K562 (cell line): ENCODE measurements around the gene VASH1. TPM values are rescaled to one million over a fixed set of nuclear protein-coding genes. Genes with fewer than 3 reads are reported as not detected.

Experiments
- BRCA1 ChIP-seq, 2 experiments: fragments of 450-650 bp in 1 of 2; sonication (generic) in 1 of 2; formaldehyde crosslinking in 1 of 2; IDR thresholded peaks; 2 replicates each; pipeline versions ENCODE4 v1.5.0 to v1.6.1; 2017 to 2020; ENCODE audit warnings: mild to moderate bottlenecking in 1 of 2, missing genetic modification reagents in 1 of 2
- DACH1 ChIP-seq: fragments of 450-650 bp; IDR thresholded peaks from 2 replicates; pipeline ENCODE4 v1.6.1; 2018; ENCODE audit not compliant: partially characterized antibody
- FOXM1 ChIP-seq, 2 experiments: fragments of 450-650 bp in 1 of 2; sonication (generic) in 1 of 2; formaldehyde crosslinking in 1 of 2; IDR thresholded peaks; 2 replicates each; pipeline versions ENCODE4 v1.6.1 to v1.9.0; 2017 to 2022; ENCODE audit warnings: low read depth in 2 of 2, mild to moderate bottlenecking in 2 of 2, missing genetic modification reagents in 1 of 2, moderate library complexity in 1 of 2
- GATAD2A ChIP-seq: fragments of 450-650 bp; IDR thresholded peaks from 2 replicates; pipeline ENCODE4 v1.6.1; 2017
- HNRNPH1 ChIP-seq: fragments of 200-400 bp; formaldehyde crosslinking; optimal IDR thresholded peaks from 2 replicates; pipeline ENCODE3; 2017; ENCODE audit warnings: low read depth, mild to moderate bottlenecking, low read length, moderate library complexity
- HNRNPLL ChIP-seq: fragments of 200-400 bp; formaldehyde crosslinking; IDR thresholded peaks from 2 replicates; pipeline ENCODE4 v1.6.1; 2017; ENCODE audit warnings: low read length, low read depth, mild to moderate bottlenecking; ENCODE audit not compliant: poor library complexity, severe bottlenecking
- KAT7 ChIP-seq: sonication (generic); formaldehyde crosslinking; IDR thresholded peaks from 2 replicates; pipeline ENCODE4 v1.8.0; 2022; ENCODE audit warnings: missing genetic modification reagents, mild to moderate bottlenecking, borderline replicate concordance
- KDM2B ChIP-seq: fragments of 250-450 bp; sonication (Bioruptor Pico); IDR thresholded peaks from 2 replicates; pipeline ENCODE4 v1.8.0; 2021; ENCODE audit warnings: mild to moderate bottlenecking, moderate library complexity
- KHSRP ChIP-seq: fragments of 450-650 bp; IDR thresholded peaks from 2 replicates; pipeline ENCODE4 v1.6.1; 2017
- KLF1 ChIP-seq: fragments of 450-650 bp; IDR thresholded peaks from 2 replicates; pipeline ENCODE4 v1.6.1; 2016; ENCODE audit warnings: missing genetic modification characterization, missing compliant biosample characterization
- L3MBTL2 ChIP-seq: fragments of 450-650 bp; IDR thresholded peaks from 2 replicates; pipeline ENCODE4 v1.6.1; 2016; ENCODE audit warnings: mild to moderate bottlenecking, moderate library complexity
- MAFK ChIP-seq: IDR thresholded peaks from 2 replicates; pipeline ENCODE4 v1.6.1; 2011; ENCODE audit warnings: low read length, improper control_type of control experiment
- ZFX ChIP-seq: sonication (generic); formaldehyde crosslinking; IDR thresholded peaks from 2 replicates; pipeline ENCODE4 v1.8.0; 2022; ENCODE audit warnings: mild to moderate bottlenecking, missing genetic modification reagents, moderate library complexity
- ZNF717 ChIP-seq: fragments of 250-450 bp; sonication (Bioruptor Pico); IDR thresholded peaks from 2 replicates; pipeline ENCODE4 v1.5.0; 2021
- ZNF77 ChIP-seq: fragments of 250-450 bp; sonication (Bioruptor Pico); IDR thresholded peaks from 2 replicates; pipeline ENCODE4 v1.5.0; 2020
- polyA plus RNA-seq, 8 experiments: library from polyadenylated mRNA; depleted of rRNA in 4 of 8; stranded (reverse) in 5 of 8; unstranded in 3 of 8; fragments of >200 nt; fragmentation: Nextera tagmentation in 2 of 8; fragmentation: Illumina TruSeq in 1 of 8; extraction: Ambion mirVana in 2 of 8; extraction: Trizol in 1 of 8; gene quantifications; 2 replicates each; pipeline versions ENCODE4 v1.2.1 to v1.2.3, GENCODE V29; 2011 to 2014; ENCODE audit warnings: inconsistent platforms in 1 of 8, missing spikeins in 1 of 8
- total RNA-seq, 7 experiments: library from RNA; depleted of rRNA in 6 of 7; stranded (reverse); fragments of >200 nt in 6 of 7; fragmentation: Illumina TruSeq in 2 of 7; extraction: Trizol in 2 of 7; gene quantifications; 2 replicates each; pipeline versions ENCODE4 v1.2.1 to v1.2.3, GENCODE V29; 2011 to 2021; ENCODE audit warnings: low replicate concordance in 1 of 7
- TF ChIP-seq, protein P1 (sequence below): IDR thresholded peaks from 2 replicates; pipeline ENCODE4 v1.6.1; 2011; ENCODE audit warnings: borderline replicate concordance, low read depth, mild to moderate bottlenecking, moderate library complexity, low read length; ENCODE audit not compliant: insufficient read depth, poor library complexity, severe bottlenecking
- TF ChIP-seq, protein P2 (sequence below): sonication (generic); formaldehyde crosslinking; IDR thresholded peaks from 2 replicates; pipeline ENCODE4 v1.8.1; 2023; ENCODE audit warnings: mild to moderate bottlenecking, missing genetic modification reagents, moderate library complexity
- TF ChIP-seq, protein P3 (sequence below): sonication (generic); formaldehyde crosslinking; IDR thresholded peaks from 2 replicates; pipeline ENCODE4 v1.8.0; 2022; ENCODE audit warnings: mild to moderate bottlenecking, missing genetic modification reagents
- TF ChIP-seq, protein P4 (sequence below): sonication (generic); formaldehyde crosslinking; IDR thresholded peaks from 2 replicates; pipeline ENCODE4 v1.4.0; 2020; ENCODE audit warnings: mild to moderate bottlenecking, missing genetic modification reagents
- TF ChIP-seq, protein P5 (sequence below): fragments of 450-650 bp; IDR thresholded peaks from 2 replicates; pipeline ENCODE4 v1.6.1; 2016; ENCODE audit warnings: missing biosample characterization, missing genetic modification characterization

Gene VASH1
- total and polyA plus RNA-seq, 9 of the 15 experiments (the other 6 are each of a cell fraction or from before 2014, with no cell fraction given) = 0.01 to 0.43 (median 0.13) TPM; not detected in 1

DNA sequence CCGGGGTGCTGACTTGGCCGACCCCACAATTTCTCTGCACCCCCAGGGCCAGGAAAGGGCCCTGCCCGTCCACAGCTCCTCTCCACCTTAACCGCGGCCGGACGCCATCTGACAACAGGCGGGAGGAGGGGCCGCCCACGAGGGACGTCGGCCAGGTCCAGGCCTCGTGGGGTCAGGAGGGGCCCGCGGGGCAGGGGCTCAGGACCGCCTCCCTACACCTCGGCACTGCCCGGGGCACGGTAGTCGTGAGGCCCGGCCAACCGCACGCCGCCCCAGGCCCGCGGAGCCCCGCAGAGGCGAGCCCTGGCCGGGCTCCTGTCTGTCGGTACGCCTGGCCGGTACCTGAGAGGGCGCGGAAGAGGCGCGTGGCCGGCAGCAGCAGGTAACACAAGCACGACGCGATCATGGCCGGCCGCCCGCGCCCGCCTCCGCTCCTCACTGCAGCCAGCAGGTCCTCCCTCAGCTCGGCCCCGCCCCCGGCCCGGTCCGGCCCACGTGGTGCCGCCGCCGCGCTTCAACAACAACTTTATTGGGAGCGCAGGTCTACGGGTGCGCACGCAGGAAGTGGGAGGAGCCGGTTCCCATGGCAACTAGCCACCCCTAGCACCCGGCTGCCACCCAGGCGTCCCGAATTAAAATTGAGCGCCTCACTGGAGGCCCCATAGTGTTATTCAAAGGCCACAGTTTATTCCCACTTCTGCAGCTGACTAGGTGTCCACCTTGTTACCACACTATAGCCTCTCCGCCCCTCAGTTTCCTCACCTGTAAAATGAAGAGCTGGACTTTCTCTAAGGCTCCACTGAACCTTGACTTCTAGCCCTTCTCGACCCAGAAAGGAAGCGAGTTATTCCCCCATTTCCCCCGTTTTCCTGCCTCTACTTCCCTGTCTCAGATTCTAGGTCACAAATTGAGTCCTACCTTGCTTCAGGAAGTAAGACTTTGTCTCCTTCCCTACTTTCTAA is 51.4 kb downstream of the VASH1 start, which contains the start of gene ANGEL1 (continued):
- no peak for TF ChIP-seq HNRNPLL
- TF ChIP-seq MAFK = no peak
- no peak for TF ChIP-seq KHSRP
- no peak for TF ChIP-seq KLF1 (tag)
- TF ChIP-seq DACH1 = no peak
- peak; percentile 90 for TF ChIP-seq L3MBTL2
- no peak for TF ChIP-seq HNRNPH1
- no peak for TF ChIP-seq KAT7 (CRISPR knock-in tag)
- TF ChIP-seq BRCA1 (IDR thresholded peaks at IDR 0.05) = no peak
- no peak for TF ChIP-seq BRCA1 (CRISPR knock-in tag; IDR thresholded peaks at IDR 0.05)
- TF ChIP-seq, protein P1, sequence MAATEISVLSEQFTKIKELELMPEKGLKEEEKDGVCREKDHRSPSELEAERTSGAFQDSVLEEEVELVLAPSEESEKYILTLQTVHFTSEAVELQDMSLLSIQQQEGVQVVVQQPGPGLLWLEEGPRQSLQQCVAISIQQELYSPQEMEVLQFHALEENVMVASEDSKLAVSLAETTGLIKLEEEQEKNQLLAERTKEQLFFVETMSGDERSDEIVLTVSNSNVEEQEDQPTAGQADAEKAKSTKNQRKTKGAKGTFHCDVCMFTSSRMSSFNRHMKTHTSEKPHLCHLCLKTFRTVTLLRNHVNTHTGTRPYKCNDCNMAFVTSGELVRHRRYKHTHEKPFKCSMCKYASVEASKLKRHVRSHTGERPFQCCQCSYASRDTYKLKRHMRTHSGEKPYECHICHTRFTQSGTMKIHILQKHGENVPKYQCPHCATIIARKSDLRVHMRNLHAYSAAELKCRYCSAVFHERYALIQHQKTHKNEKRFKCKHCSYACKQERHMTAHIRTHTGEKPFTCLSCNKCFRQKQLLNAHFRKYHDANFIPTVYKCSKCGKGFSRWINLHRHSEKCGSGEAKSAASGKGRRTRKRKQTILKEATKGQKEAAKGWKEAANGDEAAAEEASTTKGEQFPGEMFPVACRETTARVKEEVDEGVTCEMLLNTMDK = no peak
- TF ChIP-seq ZNF717 (CRISPR knock-in tag) = no peak
- TF ChIP-seq, protein P2, sequence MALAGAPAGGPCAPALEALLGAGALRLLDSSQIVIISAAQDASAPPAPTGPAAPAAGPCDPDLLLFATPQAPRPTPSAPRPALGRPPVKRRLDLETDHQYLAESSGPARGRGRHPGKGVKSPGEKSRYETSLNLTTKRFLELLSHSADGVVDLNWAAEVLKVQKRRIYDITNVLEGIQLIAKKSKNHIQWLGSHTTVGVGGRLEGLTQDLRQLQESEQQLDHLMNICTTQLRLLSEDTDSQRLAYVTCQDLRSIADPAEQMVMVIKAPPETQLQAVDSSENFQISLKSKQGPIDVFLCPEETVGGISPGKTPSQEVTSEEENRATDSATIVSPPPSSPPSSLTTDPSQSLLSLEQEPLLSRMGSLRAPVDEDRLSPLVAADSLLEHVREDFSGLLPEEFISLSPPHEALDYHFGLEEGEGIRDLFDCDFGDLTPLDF (CRISPR knock-in tag) = peak; percentile 65
- TF ChIP-seq, protein P3, sequence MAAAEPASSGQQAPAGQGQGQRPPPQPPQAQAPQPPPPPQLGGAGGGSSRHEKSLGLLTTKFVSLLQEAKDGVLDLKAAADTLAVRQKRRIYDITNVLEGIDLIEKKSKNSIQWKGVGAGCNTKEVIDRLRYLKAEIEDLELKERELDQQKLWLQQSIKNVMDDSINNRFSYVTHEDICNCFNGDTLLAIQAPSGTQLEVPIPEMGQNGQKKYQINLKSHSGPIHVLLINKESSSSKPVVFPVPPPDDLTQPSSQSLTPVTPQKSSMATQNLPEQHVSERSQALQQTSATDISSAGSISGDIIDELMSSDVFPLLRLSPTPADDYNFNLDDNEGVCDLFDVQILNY = no peak
- TF ChIP-seq ZFX (CRISPR knock-in tag) = peak; percentile 85
- TF ChIP-seq ZNF77 = no peak
- no peak for TF ChIP-seq GATAD2A
- TF ChIP-seq KDM2B (CRISPR knock-in tag) = no peak
- TF ChIP-seq, protein P4, sequence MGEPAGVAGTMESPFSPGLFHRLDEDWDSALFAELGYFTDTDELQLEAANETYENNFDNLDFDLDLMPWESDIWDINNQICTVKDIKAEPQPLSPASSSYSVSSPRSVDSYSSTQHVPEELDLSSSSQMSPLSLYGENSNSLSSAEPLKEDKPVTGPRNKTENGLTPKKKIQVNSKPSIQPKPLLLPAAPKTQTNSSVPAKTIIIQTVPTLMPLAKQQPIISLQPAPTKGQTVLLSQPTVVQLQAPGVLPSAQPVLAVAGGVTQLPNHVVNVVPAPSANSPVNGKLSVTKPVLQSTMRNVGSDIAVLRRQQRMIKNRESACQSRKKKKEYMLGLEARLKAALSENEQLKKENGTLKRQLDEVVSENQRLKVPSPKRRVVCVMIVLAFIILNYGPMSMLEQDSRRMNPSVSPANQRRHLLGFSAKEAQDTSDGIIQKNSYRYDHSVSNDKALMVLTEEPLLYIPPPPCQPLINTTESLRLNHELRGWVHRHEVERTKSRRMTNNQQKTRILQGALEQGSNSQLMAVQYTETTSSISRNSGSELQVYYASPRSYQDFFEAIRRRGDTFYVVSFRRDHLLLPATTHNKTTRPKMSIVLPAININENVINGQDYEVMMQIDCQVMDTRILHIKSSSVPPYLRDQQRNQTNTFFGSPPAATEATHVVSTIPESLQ (CRISPR knock-in tag) = no peak
- TF ChIP-seq FOXM1 (IDR thresholded peaks at IDR 0.05; ENCODE audit: low read depth) = no peak
- TF ChIP-seq FOXM1 (CRISPR knock-in tag; IDR thresholded peaks at IDR 0.05; ENCODE audit: low read depth) = no peak
- TF ChIP-seq, protein P5, sequence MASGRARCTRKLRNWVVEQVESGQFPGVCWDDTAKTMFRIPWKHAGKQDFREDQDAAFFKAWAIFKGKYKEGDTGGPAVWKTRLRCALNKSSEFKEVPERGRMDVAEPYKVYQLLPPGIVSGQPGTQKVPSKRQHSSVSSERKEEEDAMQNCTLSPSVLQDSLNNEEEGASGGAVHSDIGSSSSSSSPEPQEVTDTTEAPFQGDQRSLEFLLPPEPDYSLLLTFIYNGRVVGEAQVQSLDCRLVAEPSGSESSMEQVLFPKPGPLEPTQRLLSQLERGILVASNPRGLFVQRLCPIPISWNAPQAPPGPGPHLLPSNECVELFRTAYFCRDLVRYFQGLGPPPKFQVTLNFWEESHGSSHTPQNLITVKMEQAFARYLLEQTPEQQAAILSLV (tag) = no peak
